ENCODE data around the gene CHST11.

GRCh38 chr12:104421343-104421742, 35.4 kb upstream of the CHST11 start:
- TF ChIP-seq CTCF (conservative IDR thresholded peaks at IDR 0.05 in 1 of 2, IDR thresholded peaks at IDR 0.05 in 1 of 2; ENCODE audit: extremely low read depth in 1 of 2, insufficient read depth in 1 of 2, low read depth in 1 of 2, low read length in 2 of 2), result no peak
- no peak for TF ChIP-seq EZH2 (IDR thresholded peaks at IDR 0.05; ENCODE audit: borderline replicate concordance, low read length)
